GM23248 (cell line): ENCODE measurements around the gene CDKAL1.

Experiments used
- EZH2 ChIP-seq: fragments of 200-600 bp; sonication (generic); IDR thresholded peaks from 2 replicates; pipeline ENCODE4 v1.6.1; 2018; ENCODE audit warnings: antibody characterized with exemption, mild to moderate bottlenecking; ENCODE audit not compliant: insufficient read depth, poor library complexity, severe bottlenecking
- EZH2phosphoT487 ChIP-seq: fragments of 200-600 bp; sonication (generic); IDR thresholded peaks from 2 replicates; pipeline ENCODE4 v1.6.1; 2018; ENCODE audit warnings: antibody characterized with exemption, moderate library complexity, mild to moderate bottlenecking, low read depth; ENCODE audit not compliant: insufficient read depth

DNA sequence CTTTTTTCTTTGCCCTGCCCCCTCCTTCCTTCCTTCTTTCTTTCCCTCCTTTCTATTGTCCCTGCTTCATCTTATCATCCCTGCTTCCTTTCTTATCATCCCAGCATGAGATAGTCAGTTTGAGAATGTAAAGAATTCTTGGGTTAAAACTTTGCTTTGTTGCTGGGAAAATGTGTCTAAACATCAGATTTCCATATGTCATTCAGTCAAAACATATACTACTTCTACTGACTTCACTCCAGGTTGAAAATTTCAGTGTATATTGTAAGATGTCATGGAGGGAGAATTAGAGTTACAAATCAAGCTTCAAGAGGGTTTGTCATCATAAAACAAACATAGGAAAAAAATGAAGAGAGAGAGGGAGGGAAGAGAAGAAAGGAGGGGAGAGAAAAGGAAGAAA is 700.9 kb downstream of the CDKAL1 start:
- TF ChIP-seq EZH2 (no peak), EZH2phosphoT487 (no peak)
